ENCODE measurements around the gene SLC16A1.
A peak's percentile ranks its signal among the peaks of the same experiment; 100 is the strongest.
"Not testable (repeated sequence)": the region's sequence is repeated elsewhere in the genome, so short reads cannot be mapped to it uniquely, and the experiment has no call there.

SLC16A1 gene

GRCh38 chr1:112961072-112961471, 5.1 kb upstream of the SLC16A1 start:
- DNase-seq = no peak

GRCh38 chr1:112960384-112960783, 4.4 kb upstream of the SLC16A1 start:
- DNase-seq = no peak

GRCh38 chr1:112958236-112958635, 2.2 kb upstream of the SLC16A1 start:
- not testable (repeated sequence) for DNase-seq

DNA sequence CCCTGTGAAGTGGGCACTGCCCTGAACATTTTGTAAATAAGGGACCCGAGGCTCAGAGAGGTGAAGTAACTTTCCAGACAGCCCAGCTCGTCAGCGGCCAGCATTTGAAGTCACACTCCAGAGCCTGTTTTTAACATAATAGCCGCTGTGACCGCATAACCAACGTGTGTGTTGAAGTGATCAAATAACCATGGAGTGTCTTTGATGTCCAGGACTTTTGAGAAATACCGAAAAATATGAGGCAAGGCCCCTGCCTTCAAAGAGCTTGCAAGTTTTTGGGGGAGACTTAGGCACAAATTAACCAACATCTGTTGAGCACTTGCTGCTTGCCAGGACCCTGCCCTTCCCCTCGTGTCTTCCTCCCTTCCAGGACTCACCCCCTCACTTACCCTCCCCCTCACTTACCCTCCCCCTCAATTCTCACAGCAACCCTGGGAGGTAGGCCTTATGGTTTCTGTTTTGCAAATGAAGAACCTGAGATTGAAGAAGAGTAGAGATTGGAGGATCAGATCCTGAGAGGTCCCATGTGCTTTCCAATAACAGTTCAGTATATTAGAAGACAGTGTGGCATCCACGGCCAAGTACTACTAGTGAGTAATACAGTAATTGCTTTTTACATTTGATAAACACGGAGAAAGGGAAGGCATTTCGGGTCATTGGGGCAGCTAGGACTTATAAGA, 1.3 kb upstream of the SLC16A1 start:
- peak; percentile 68 for DNase-seq

DNA sequence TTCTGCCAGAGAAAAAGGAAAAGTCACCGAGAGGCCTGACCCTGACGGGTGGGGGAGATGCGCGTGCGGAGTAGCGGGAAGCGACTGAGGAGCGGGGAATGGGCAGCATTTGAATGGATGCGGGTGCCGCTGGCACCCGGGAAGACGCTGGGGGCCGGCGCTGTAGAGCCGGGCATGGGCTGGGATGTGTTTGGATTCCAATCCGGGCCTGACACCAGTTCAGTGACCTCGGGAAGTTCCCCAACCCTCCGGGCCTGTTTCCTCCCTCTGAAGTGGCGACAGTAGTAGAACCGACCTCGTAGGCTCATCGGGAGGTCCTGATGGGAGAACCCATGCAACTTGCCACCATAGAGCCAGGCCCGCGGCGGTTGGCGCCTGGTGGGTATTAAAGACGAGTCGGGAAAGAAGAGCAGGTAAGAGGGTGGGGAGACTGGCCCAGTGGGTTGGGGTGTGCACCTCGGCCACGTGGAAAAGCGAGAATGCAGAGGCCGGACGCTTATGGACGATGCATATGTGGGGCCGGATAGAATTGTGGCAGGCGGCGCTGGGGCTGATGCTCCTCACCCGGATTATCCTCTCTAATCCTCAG, 642 bp upstream of the SLC16A1 start:
- DNase-seq = peak; percentile 37

- peak; percentile 36 for DNase-seq
These were observed 837 bp downstream of the SLC16A1 start for GRCh38 chr1:112954945-112955772.

DNA sequence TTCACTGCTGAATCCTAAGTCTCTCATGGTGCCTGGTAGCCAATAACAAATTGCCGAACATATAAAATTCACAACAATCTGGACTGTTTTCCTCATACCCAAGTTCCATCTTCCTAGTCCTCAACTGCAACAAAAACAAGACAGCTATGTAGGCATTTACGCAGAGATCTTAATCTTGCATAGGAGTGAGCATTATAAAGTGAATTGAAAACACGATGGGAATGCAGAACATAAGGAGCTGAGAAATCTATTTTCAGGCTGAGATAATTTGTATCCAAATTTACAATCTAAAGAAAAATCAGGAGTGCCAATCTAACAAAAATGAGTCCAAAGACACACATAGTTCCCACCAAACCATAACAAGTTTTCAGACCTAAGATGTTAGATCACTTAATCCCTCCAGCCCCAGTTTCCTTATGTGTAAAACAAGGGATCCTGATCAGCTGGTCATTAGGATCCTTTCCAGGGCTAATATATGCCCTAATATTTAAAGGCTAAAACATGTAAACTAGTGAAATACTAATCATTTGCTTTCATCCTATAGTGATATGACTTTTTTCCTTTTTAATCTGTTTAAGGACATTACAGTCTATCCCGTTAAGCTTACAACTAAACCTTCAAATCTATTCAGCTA, 1.9 kb downstream of the SLC16A1 start:
- DNase-seq = no peak

DNA sequence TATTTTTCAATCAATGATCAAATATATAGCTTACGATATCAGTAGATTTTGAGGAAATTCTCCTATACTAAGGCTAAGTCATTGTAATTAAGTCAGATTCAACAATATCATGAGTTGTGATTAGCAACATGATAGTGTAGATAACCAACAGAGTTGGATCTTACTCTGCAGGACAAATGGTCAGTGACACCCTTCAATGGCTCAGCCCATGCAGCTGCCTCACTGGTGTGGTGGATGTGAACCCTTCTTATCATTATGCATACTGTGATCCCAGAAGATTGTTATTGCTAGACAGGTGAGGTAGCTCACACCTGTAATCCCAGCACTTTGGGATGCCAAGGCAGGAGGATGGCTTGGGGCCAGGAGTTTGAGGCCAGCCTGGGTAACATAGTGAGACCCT, 5.6 kb downstream of the SLC16A1 start:
- DNase-seq = no peak

DNA sequence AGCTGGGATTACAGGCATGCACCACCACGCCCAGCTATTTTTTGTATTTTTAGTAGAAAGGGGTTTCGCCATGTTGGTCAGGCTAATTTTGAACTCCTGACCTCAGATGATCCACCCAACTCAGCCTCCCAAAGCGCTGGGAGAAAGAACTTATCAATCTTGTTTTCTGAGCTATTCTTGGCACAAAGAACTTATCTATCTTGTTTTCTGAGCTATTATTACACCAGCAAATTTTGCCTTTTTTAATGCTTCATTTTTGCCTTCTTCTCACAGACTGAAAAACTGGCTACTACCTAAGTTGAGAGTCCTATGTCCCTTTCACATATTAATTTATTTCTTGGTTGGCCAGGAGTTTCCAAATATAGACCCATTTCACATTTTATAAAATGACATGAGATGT, 9.3 kb downstream of the SLC16A1 start:
- DNase-seq = no peak

GRCh38 chr1:112939810-112940209, 16.2 kb downstream of the SLC16A1 start:
- no peak for DNase-seq

DNA sequence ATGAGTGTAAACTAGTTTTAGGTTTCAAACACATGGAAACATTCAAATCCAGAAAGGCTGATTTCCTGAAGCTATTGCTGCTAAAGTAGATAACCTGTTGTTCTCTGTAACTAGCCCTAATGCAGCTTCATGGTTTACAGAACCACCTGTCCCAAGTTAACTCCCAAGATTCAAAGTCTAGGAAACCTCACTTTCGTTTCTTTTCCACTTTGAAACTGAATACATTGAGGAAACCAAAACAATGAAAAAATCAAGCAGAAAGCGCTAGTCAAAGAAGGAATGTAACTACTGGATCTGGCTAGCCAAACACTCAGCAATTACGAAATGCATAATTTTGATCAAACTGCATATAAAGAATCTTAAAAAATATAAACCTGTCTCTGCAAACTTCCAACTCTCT, 17.8 kb downstream of the SLC16A1 start:
- DNase-seq = no peak

GRCh38 chr1:112937495-112937894, 18.5 kb downstream of the SLC16A1 start:
- no peak for DNase-seq

DNA sequence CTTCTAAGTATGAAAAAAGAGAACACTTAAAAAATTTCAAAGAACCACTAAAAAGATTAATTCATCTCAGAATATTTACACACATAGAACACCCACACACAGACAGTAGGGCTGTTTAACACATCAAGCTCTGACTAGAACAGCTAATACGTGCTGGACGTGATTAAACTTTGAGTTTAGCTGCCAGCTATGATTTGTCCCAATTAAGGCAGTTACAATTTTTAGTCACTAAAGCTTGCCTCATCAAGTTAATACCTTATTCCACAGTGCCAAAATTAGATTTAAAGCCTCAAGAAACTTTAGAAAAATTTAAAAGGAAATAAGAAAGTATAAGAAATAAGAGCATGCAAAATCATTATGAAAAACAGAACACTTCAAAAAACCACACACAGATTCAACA, 18.9 kb downstream of the SLC16A1 start:
- no peak for DNase-seq

DNA sequence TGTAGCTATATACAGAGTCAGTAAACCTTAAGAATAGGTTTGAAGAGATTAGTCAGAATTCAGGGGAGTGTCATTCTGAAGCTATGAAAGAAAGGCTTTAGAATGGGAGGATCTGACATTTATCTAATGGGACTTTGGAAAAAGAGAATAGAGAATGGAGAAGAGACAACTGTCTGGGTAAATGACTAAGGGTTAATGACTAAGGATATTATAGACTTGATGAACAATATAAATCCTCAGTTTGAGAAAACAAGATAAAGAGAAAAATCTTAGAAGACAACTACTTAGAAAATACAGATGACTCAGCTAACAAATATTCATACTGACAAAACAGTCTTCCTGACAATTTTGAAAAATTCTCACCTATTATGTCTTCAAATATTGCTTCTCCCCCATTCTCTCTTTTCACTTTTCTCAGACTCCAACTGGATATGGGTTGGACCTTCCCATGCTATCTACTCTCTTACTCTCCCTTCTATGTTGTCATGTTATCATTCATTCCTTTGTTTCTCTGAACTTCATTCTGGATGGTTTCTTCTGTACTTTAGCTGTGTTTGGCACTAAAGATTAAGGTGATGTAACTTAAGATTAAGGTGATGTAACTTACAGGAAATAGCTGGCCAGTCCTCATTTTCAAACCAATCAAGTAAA, 20.4 kb downstream of the SLC16A1 start:
- DNase-seq = no peak

- no peak for DNase-seq
These were observed 21.4 kb downstream of the SLC16A1 start for GRCh38 chr1:112934577-112934976.

GRCh38 chr1:112933820-112934571, 22.0 kb downstream of the SLC16A1 start:
- no peak for DNase-seq

GRCh38 chr1:112929979-112930378, 26.0 kb downstream of the SLC16A1 start:
- DNase-seq = no peak

DNA sequence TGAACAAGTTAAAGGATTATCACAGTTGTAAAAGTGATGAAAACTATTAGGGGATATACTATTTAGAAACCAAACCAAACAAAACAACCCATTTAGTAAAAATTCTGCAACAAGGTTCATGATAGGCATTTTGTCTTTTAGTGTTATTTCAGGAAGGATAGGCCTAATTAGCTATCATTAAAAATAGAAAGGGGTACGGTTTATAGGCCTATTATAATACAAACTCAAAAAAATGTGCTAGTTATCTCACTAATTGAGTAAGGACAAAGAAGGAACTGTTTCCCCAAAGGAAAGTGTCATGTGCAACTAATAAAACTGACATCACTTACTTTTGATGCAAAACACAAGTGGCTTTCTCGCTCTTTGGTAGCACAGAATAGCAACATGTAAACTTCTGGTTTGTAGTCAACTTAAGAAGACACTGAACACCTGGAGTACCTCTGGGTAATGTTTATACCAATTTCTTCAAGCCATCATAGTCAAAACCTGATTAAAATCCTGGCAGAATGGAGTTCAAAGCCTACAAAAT, 28.5 kb downstream of the SLC16A1 start:
- DNase-seq = no peak

GRCh38 chr1:112926858-112927257, 29.1 kb downstream of the SLC16A1 start:
- DNase-seq = no peak

DNA sequence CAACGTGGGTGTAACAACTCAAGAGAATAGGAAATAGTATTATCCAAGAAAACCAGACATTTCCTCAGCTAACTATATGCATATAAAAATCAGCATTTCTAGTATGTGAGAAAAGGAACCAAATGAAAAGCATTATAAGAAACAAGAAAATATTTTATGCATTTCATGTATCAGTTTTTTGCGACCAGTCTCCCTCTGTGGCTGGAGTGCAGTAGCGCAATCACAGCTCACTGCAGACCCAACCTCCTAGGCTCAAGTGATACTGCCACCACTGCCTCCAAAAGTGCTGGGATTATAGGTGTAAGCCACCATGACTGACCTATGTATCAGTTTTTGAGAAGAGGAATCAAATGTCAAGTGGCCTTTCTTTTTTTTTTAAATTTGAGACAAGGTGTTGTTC, 31.0 kb downstream of the SLC16A1 start:
- no peak for DNase-seq

- no peak for DNase-seq
These were observed 32.0 kb downstream of the SLC16A1 start for GRCh38 chr1:112923959-112924349.

Data from central memory CD4-positive, alpha-beta T cell (primary cell).